Measurements from ENCODE around the gene SDHAF1. TPM values are rescaled to one million over a fixed set of nuclear protein-coding genes. Genes with fewer than 3 reads are reported as not detected.

Gene SDHAF1
- total and polyA plus RNA-seq, 2 of the 8 experiments (the other 6 are each of a cell fraction or from before 2014, with no cell fraction given) = 16.0 to 21.3 TPM

DNA sequence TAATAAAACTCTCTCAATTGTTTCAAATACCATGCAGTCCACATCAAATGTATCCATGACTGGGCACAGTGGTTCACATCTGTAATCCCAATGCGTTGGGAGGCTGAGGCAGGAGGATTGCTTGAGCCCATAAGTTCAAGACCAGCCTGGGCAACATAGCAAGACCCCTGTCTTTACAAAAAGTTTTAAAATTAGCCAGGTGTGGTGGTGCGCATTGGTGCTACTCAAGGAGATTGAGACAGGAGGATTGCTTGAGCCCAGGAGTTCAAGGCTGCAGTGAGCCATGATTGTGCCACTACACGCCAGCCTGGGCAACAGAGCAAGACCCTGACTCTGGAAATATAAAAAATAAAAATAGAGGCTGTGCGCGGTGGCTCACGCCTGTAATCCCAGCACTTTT is 32.7 kb downstream of the SDHAF1 start:
- Histone ChIP-seq H3K18ac (ENCODE audit: extremely low read depth, low read length) (no peak overlapping the region), H2BK120ac (replicated peaks; ENCODE audit: low read depth, low read length) (no peak overlapping the region), H2AK5ac (ENCODE audit: low read depth, low read length) (no peak overlapping the region), H4K8ac (ENCODE audit: extremely low read depth, insufficient read depth, low read length) (no peak overlapping the region), H3K4me2 (ENCODE audit: insufficient read depth in 1 of 2, low read depth in 2 of 2, low read length in 2 of 2) (no peak overlapping the region), H4K91ac (replicated peaks; ENCODE audit: insufficient read length, low read length) (no peak overlapping the region), H2BK20ac (ENCODE audit: low read length) (no peak overlapping the region), H3K23me2 (ENCODE audit: low read depth, low read length) (no peaks in the 10 kb centered on the region; the same call in 1 of the 2 replicates), H3K4ac (replicated peaks; ENCODE audit: insufficient read length, low read depth, low read length) (no peak overlapping the region), H4K5ac (ENCODE audit: insufficient read length, low read depth, low read length) (no peak overlapping the region), H3K4me1 (replicated peaks in 1 of 4; ENCODE audit: control insufficient read depth in 3 of 4, insufficient read depth in 4 of 4, low read length in 3 of 4) (peaks cover 0 to 4% (median 0%) of the 10 kb centered on the region in 4 experiments; a peak in 4 of 7 replicates), H4K20me1 (replicated peaks in 1 of 2; ENCODE audit: control insufficient read depth in 1 of 2, insufficient read depth in 2 of 2, low read length in 2 of 2) (peaks cover 0 to 9% of the 10 kb centered on the region in 2 experiments), H3K14ac (ENCODE audit: insufficient read length) (no peak overlapping the region), H2BK15ac (ENCODE audit: low read length) (no peak overlapping the region), H3K79me2 (ENCODE audit: control insufficient read depth in 1 of 2, insufficient read depth in 2 of 2, low read length in 2 of 2) (no peaks in the 10 kb centered on the region), H3K9ac (replicated peaks in 1 of 4; ENCODE audit: extremely low read depth in 1 of 4, low read depth in 3 of 4, low read length in 3 of 4) (no peak overlapping the region), H2BK12ac (ENCODE audit: low read depth, low read length) (no peak overlapping the region), H3K27ac (ENCODE audit: low read depth, low read length) (no peak overlapping the region), H3K27me3 (replicated peaks in 1 of 4; ENCODE audit: control insufficient read depth in 3 of 4, extremely low read depth in 1 of 4, insufficient read depth in 3 of 4, low read length in 3 of 4) (peaks cover 0 to 2% (median 0%) of the 10 kb centered on the region in 4 experiments; a peak in 1 of 7 replicates), H3K79me1 (ENCODE audit: low read depth, low read length) (no peaks in the 10 kb centered on the region), H3K23ac (ENCODE audit: insufficient read length) (no peak overlapping the region), H2BK5ac (ENCODE audit: low read depth, low read length) (no peak overlapping the region), H3K4me3 (ENCODE audit: extremely low read depth in 1 of 4, insufficient read depth in 2 of 4, low read depth in 3 of 4, low read length in 4 of 4) (no peak overlapping the region), H2AFZ (ENCODE audit: low read length) (no peak overlapping the region), H3K9me3 (ENCODE audit: insufficient read depth in 2 of 2, low read depth in 1 of 2, low read length in 1 of 2) (no peaks in the 10 kb centered on the region), H3K36me3 (ENCODE audit: control insufficient read depth in 2 of 4, insufficient read depth in 4 of 4, low read length in 3 of 4) (peaks cover 0 to 17% (median 5%) of the 10 kb centered on the region in 4 experiments; a peak in 4 of 8 replicates), H3K56ac (replicated peaks; ENCODE audit: insufficient read length, low read depth, low read length) (no peak overlapping the region)
- no peak for FAIRE-seq
- no peak for TF ChIP-seq SP1 (IDR thresholded peaks at IDR 0.05; ENCODE audit: low read depth, low read length)
- TF ChIP-seq JUN (IDR thresholded peaks at IDR 0.05; ENCODE audit: low read depth, low read length) = no peak
- TF ChIP-seq, protein P1, sequence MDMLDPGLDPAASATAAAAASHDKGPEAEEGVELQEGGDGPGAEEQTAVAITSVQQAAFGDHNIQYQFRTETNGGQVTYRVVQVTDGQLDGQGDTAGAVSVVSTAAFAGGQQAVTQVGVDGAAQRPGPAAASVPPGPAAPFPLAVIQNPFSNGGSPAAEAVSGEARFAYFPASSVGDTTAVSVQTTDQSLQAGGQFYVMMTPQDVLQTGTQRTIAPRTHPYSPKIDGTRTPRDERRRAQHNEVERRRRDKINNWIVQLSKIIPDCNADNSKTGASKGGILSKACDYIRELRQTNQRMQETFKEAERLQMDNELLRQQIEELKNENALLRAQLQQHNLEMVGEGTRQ (IDR thresholded peaks at IDR 0.05; ENCODE audit: low read length) = no peak
- no peak for TF ChIP-seq EP300 (IDR thresholded peaks at IDR 0.05; ENCODE audit: borderline replicate concordance in 1 of 2, low read depth in 2 of 2, low read length in 2 of 2)
- TF ChIP-seq RXRA (IDR thresholded peaks at IDR 0.05; ENCODE audit: insufficient read depth, low read depth, low read length) = no peak
- DNase-seq (ENCODE audit: low read depth in 1 of 2, low spot score in 2 of 2) = no peak
- ChIA-PET POLR2A (ENCODE audit: partially characterized antibody) (no interaction called here), CTCF (ENCODE audit: partially characterized antibody) (interaction anchor here (1.7 kb wide), 1 partner anchor 23 kb away, joined by 3 read pairs; no protein-coding TSS in a partner anchor)
- WGBS, 2 experiments (ENCODE audit: extremely low coverage in 1 of 2, insufficient coverage in 1 of 2, insufficient read length in 1 of 2, insufficient replicate concordance in 2 of 2, low coverage in 1 of 2, low lambda C conversion rate in 2 of 2, missing lambda C conversion rate in 1 of 2) = 92% methylated on average over 6 of the region's 6 CpGs; no CpG with 5 or more reads in 1 of the 2 experiments

Measured in H1 (cell line).